Fibroblast of skin of right quadriceps (primary cell): ENCODE results near the gene RAB28.
A peak's percentile ranks its signal among the peaks of the same experiment; 100 is the strongest.

Experiments used
- DNase-seq: peaks from one replicate; pipeline ENCODE4 v3.0.0-alpha.2; 2013

The RAB28 gene

GRCh38 chr4:13484122-13484748 is at the start of gene RAB28:
Gene RAB28 (minus strand): TSS chr4:13484340.
- DNase-seq, result peak; percentile 95

DNA sequence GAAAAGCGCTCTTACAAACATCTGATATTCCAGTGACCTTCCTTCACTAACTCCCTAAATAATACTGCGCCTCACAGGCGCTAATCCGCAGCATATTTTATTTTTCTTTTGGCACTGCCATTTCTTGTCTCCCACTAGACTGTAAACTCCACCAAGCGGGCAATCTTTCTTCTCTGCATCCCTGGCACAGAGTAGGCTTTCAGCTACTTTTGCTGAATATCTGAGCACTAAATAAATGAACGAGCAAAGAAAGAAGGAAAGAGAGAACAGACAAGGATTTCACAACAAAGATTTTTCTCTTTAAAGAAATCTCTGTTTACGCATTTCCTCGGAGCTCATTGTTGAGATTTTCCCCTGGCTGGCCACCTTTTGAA is 47.5 kb upstream of the RAB28 start:
- no peak for DNase-seq

DNA sequence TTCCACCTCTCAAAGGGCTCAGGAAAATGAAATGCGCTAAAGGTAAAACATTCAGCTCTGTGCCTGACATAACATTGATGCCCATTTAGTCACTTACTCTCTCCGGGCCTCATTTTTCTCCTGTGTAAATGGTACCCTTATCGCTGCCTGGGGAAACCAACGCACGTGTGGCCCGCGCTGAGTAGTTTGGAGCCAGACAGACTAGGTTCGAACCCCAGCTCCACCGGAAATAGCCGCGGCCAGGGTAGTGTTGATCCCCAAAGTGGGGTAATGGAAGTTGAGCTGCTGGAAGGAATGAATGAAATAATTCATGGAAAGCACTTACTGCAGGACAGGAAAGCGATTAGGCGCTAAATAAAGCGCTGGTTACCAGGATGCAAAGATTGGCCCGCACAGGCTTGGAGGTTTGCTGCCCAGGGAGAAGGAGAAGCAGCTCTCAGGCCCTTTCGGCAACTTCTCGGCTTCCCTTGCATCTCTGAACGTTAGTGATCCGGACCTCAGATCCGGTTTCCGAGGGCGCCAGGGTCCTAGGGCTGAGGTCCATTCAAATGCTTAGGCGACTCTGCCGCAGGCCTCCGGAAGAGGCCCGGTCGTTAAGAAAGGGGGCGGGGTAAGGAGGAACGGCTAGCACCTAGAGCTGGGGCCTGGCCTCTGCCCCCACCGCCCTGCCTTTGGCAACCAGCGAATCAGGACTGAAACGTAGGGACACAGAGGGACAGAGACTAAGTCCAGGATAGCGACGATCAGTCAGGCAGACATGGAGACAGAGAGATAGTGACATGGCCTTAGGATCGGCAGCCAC is 46.9 kb upstream of the RAB28 start:
- DNase-seq, result no peak

DNA sequence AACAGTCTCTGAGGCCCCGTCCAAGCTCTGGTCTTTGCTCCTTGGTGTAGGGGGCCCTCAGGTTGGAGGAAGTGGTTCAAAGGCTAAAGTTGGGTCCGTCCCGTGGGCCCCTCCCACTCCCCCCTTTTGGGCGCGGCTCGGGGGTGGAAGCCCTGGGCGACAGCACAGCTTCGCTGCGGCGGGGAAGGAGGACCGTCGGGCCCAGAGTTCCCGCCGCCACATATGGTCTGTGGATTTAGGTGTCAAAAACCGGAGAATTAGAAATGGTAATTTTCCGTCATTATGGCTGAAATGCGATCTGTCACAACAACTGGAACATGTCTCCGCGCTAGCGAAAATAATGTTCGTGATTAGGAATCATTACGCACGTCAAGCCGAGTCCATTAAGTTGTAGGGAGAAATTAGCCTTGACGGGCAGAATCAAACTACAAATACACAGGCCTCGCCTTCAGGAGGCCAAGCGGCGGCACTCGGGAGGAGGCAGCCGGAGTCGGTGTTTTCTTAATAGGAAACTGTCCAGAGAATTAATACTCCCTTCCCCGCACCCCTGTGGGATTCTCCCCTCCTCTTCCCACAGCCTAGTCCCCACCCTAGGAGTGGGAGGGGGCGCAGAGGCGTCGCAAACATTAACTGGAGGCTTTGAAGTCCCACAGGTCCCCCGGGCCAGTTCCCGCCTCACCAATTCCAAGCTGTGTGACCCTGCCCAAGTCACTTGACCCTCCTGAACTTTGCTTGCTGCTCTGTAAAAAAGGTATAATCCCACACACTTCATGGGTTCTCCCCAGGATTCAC is 45.2 kb upstream of the RAB28 start:
- no peak for DNase-seq

GRCh38 chr4:13528821-13529127 is 44.6 kb upstream of the RAB28 start:
- DNase-seq, result no peak

GRCh38 chr4:13527981-13528820 is 44.1 kb upstream of the RAB28 start:
- no peak for DNase-seq

DNA sequence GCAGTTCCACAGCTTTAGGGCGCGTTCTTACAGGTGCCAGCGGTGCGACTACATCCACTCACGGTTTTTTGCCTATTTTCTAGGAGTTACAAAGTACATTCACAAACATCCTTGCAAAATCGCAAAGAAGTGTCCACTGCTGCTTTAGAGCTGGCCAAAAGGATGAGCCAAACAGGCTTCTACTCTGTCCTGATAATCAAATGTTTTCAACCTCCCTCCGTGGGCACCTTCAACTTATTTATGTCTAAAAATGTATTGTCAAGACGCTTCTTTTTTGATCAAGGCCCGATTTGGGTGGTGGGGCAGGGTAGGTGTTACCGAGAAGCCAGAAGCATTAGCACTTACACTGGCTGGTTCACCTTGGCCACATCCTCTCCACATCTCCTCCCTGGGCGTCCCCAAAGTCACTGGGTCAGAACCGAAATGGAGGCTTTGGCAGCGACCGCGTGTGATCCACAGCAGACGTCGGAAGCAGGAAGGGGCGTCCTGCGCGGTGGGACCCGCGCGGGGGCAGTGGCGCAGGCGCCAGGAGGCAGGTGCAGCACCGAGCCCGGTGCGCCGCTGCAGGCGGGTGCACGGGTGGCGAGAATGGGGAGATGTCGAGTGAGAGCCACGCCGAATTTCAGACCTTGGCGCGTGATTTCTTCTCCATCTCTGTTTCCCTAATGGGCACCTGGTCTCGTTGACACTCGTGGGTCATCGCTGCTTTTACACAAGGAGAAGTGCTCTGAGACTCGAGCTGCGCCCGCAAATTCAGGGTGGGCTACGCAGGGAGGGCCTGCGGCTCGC is 43.2 kb upstream of the RAB28 start:
- no peak for DNase-seq

- DNase-seq, result no peak
These were observed 42.5 kb upstream of the RAB28 start for GRCh38 chr4:13526658-13527057.

- no peak for DNase-seq
These were observed 41.6 kb upstream of the RAB28 start for GRCh38 chr4:13525606-13526281.

DNA sequence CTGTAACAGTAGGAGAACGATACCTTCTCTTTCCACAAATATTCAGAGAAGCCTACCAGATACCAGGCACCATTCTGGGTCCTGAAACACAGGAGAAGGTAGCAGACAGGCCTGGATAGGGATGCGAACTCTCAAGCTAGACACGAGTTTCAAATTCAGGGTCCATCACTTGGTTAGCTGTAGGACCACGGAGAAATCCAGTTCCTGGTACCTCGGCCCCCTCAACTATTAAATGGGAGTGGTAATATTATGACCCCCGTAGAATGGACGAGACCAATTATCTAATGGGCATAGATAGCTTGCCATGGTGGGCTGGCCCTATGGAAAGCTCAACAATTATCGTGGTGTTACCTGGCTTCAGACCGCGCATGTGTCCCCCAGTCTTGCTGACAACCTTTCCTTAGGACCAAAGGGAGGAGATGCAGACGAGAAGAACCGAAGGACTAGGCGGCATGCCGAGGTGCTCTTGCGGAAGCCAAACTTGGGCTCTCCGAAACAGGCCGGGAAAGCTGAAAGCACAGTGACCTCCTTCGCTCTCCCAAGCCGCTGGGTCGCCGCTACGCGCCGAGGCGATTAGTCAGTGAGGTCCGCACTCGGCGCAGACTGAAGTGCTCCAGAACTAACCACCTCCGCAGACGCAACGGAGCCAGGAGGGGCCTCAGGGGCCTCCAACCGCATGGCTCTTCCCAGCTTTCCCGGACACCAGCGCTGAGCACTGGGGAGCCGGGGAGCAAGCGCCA is 40.5 kb upstream of the RAB28 start:
- DNase-seq, result peak; percentile 34

DNA sequence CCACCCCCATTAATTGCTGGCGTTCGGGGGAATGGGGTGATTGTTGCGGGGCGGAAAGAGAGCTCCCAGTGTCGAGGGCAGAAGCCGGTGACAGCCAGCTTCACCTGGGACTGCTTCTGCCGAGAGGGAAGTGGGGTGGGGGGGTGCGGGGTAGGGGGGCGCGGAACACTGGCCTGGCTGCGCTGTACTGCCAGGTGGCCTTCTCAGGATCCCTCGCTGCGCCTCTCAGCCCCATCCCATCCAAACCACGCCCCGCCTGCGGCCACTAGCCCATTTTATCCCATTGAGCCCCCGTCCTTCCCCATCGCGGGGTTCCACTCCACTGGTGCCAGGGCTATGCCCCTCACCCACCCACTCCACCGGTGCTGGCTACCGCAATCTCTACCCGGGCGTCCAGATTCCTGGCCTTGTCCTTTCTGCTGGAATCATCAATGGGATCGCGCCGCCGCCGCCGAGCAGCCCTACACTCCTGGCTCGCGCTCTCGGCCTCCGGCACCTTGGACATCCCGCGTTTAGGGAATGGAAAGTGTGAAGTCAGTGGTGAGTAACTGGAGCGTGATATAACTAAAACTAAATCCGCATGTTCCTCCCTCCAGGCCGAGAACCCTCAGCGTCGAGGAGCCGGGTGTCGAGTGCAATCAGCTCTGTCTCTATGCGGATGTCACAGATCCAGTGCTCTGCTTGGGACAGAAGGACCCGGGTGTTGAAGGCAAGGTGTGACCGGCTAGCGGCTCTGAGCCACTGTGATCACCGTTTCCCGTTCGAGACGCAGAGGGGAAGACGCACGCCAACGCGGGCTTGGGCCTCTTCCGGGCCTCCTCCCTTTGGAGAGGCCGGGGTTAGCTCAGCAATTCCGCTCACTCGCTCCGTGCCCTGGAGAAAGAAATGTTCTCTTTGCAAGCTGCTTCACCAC is 39.7 kb upstream of the RAB28 start:
- no peak for DNase-seq

DNA sequence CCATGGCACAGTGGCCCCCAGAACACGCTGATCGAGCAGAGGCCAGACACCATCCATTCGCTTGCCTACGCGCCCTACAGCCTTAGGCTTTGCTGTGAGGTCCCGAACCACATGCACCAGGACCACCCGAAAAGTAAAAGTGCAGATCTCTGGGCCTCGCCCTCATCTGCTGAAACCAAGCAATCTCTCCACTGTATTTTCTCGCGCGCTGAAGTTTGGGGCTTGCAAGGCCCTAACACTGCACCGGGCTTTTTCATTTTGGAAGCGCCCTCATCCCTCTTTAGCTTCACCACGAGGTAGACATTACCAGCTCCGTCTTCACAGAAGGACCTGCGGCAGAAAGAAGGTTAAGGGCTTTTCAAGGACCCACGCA is 39.0 kb upstream of the RAB28 start:
- DNase-seq, result no peak

- DNase-seq, result no peak
These were observed 38.4 kb upstream of the RAB28 start for GRCh38 chr4:13522282-13523104.

- no peak for DNase-seq
These were observed 36.9 kb upstream of the RAB28 start for GRCh38 chr4:13521047-13521446.

DNA sequence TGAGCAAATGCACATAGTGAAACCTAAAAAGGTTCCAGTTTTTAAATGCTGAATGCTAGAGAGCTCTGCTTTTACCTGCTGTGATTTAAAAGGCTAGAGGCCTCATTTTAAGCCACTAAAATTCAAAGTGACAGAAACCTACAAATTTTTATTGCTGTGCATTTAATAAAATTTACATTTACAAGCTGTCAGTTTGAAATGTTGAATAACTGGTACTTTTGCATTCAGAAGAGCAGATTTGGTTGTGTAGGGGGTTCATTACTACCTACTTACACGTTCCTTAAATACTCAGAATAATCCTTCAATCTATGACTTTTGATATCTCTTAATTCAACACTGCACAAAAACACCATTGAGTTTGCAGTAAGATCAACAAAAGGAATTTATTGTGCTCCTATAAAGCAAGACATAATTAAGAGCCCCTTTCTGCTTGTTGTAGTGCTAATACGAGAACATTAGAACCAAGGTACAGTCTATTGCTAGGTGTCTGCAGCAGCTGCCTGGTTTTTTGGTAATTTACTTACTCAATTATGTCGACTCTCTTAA is 32.2 kb upstream of the RAB28 start:
- no peak for DNase-seq

DNA sequence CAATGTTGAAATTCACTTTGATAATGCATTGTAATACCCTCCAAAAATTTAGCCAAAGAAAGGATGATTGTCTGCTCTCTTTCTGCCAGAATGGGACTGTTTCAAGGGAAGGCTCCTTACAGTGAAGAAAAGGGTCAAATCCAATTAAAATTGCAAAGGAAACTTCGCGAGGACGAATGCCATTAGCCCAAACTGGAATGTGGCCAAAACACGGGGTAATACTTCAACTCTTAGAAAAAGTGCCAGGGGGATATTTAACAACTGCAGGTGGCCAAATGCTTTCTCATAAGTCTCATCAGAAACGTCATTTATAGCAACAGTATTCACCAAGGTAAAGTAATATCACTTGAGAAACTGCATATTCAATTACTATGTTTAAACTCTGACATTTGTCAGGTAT is 31.1 kb upstream of the RAB28 start:
- DNase-seq, result no peak

- no peak for DNase-seq
These were observed 30.6 kb upstream of the RAB28 start for GRCh38 chr4:13514722-13515121.

- DNase-seq, result no peak
These were observed 27.0 kb upstream of the RAB28 start for GRCh38 chr4:13511101-13511500.

DNA sequence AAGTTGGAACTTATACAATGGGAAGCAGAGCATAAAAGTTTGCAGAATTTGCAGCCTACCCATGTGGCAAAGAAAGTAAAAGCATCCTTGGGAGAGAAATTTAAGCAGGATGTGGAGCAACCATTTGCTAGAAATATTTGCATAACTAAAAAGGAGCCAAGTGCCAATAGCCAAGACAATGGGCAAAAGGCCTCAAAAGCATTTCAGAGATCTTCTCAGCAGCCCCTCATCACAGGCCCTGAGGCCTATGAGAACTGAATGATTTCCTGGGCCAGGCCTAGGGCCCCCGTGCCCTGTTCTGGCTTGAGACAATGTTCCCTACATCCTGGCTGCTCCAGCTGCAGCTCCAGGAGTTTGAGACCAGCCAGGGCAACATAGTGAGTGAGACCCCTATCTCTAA is 25.3 kb upstream of the RAB28 start:
- no peak for DNase-seq
